Astrocyte (in vitro differentiated cells and primary cell): ENCODE results near the gene FAF1. TPM values are rescaled to one million over a fixed set of nuclear protein-coding genes. Genes with fewer than 3 reads are reported as not detected.

Experiments
- DNase-seq: peaks from one replicate; pipeline ENCODE4 v3.0.0-alpha.2; 2010; ENCODE audit warnings: low read depth
- FAIRE-seq: peaks from 2 replicates; lab custom pipeline; 2011; peaks lifted over from hg19 to GRCh38; lab: Jason Lieb, UNC
- H2AFZ ChIP-seq: 2 replicates; pipeline ENCODE4 v1.6.0; 2012; ENCODE audit warnings: low read depth, low read length, inconsistent platforms
- H3K27ac ChIP-seq: 2 replicates; pipeline ENCODE4 v1.5.1; 2011; ENCODE audit warnings: low read depth, low read length, inconsistent platforms
- H3K27me3 ChIP-seq: 2 replicates; pipeline ENCODE4 v1.6.0; 2011; ENCODE audit warnings: low read length, inconsistent platforms; ENCODE audit not compliant: insufficient read depth
- H3K36me3 ChIP-seq: 2 replicates; pipeline ENCODE4 v1.5.1; 2011; ENCODE audit warnings: low read length, inconsistent platforms; ENCODE audit not compliant: insufficient read depth
- H3K4me1 ChIP-seq: 2 replicates; pipeline ENCODE4 v1.5.1; 2011; ENCODE audit warnings: low read length, inconsistent platforms; ENCODE audit not compliant: insufficient read depth
- H3K4me2 ChIP-seq: 2 replicates; pipeline ENCODE4 v1.6.0; 2012; ENCODE audit warnings: low read length, inconsistent platforms
- H3K4me3 ChIP-seq: 2 replicates; pipeline ENCODE4 v1.5.1; 2011; ENCODE audit warnings: low read depth, mild to moderate bottlenecking, low read length, inconsistent platforms; ENCODE audit not compliant: insufficient read depth
- H3K79me2 ChIP-seq: 2 replicates; pipeline ENCODE4 v1.6.0; 2012; ENCODE audit warnings: mild to moderate bottlenecking, low read length, inconsistent platforms; ENCODE audit not compliant: insufficient read depth
- H3K9ac ChIP-seq: 2 replicates; pipeline ENCODE4 v1.6.0; 2012; ENCODE audit warnings: mild to moderate bottlenecking, low read length, inconsistent platforms
- H3K9me3 ChIP-seq: 2 replicates; pipeline ENCODE4 v1.5.1; 2012; ENCODE audit warnings: low read depth, mild to moderate bottlenecking, low read length, inconsistent platforms; ENCODE audit not compliant: insufficient read depth
- H4K20me1 ChIP-seq: 2 replicates; pipeline ENCODE4 v1.6.0; 2012; ENCODE audit warnings: low read length, inconsistent platforms; ENCODE audit not compliant: insufficient read depth
- H3K27ac Mint-ChIP-seq: one replicate; pipeline ENCODE4 v1.8.0; 2021; ENCODE audit warnings: mild to moderate bottlenecking, mixed read lengths; ENCODE audit not compliant: unreplicated experiment
- H3K27me3 Mint-ChIP-seq: one replicate; pipeline ENCODE4 v1.8.0; 2021; ENCODE audit warnings: low read depth, mixed read lengths; ENCODE audit not compliant: unreplicated experiment
- H3K36me3 Mint-ChIP-seq: one replicate; pipeline ENCODE4 v1.8.0; 2021; ENCODE audit warnings: low read depth, mixed read lengths; ENCODE audit not compliant: unreplicated experiment
- H3K4me1 Mint-ChIP-seq: one replicate; pipeline ENCODE4 v1.8.0; 2021; ENCODE audit warnings: low read depth, mixed read lengths; ENCODE audit not compliant: unreplicated experiment
- H3K4me3 Mint-ChIP-seq: one replicate; pipeline ENCODE4 v1.8.0; 2021; ENCODE audit warnings: mild to moderate bottlenecking, moderate library complexity, mixed read lengths; ENCODE audit not compliant: unreplicated experiment
- H3K9me3 Mint-ChIP-seq: one replicate; pipeline ENCODE4 v1.8.0; 2021; ENCODE audit warnings: mild to moderate bottlenecking, mixed read lengths; ENCODE audit not compliant: unreplicated experiment
- CTCF ChIP-seq: IDR thresholded peaks from 2 replicates; pipeline ENCODE4 v1.5.1; 2011; ENCODE audit warnings: low read depth, mild to moderate bottlenecking, inconsistent platforms, low read length, moderate library complexity; ENCODE audit not compliant: insufficient read depth
- EZH2 ChIP-seq: IDR thresholded peaks from 2 replicates; pipeline ENCODE4 v1.6.1; 2012; ENCODE audit warnings: mild to moderate bottlenecking, low read length, inconsistent platforms; ENCODE audit not compliant: insufficient read depth
- total RNA-seq: library from RNA; stranded (reverse); gene quantifications from 2 replicates; pipeline ENCODE4 v1.2.1, GENCODE V29; 2021

Gene FAF1
- total RNA-seq, 1 donor from 2014 or later: 35.4 TPM

- Histone ChIP-seq H3K36me3 (no peaks in the 10 kb centered on the region), H3K27me3 (no peaks in the 10 kb centered on the region), H2AFZ (no peak overlapping the region), H3K9ac (no peak overlapping the region), H3K4me1 (peaks cover 6% of the 10 kb centered on the region), H3K27ac (no peak overlapping the region), H3K4me2 (no peak overlapping the region), H3K4me3 (no peak overlapping the region), H3K9me3 (no peaks in the 10 kb centered on the region), H4K20me1 (no peaks in the 10 kb centered on the region), H3K79me2 (no peaks in the 10 kb centered on the region)
- TF ChIP-seq EZH2 (no peak), CTCF (no peak)
- Mint-ChIP-seq H3K4me3 (no peak overlapping the region), H3K4me1 (no peaks in the 10 kb centered on the region), H3K27ac (no peak overlapping the region), H3K27me3 (peaks cover 64% of the 10 kb centered on the region), H3K36me3 (no peaks in the 10 kb centered on the region), H3K9me3 (no peaks in the 10 kb centered on the region)
- DNase-seq (no peak), FAIRE-seq (no peak)
These were observed 19.9 kb upstream of the FAF1 start for GRCh38 chr1:50979937-50980336.

DNA sequence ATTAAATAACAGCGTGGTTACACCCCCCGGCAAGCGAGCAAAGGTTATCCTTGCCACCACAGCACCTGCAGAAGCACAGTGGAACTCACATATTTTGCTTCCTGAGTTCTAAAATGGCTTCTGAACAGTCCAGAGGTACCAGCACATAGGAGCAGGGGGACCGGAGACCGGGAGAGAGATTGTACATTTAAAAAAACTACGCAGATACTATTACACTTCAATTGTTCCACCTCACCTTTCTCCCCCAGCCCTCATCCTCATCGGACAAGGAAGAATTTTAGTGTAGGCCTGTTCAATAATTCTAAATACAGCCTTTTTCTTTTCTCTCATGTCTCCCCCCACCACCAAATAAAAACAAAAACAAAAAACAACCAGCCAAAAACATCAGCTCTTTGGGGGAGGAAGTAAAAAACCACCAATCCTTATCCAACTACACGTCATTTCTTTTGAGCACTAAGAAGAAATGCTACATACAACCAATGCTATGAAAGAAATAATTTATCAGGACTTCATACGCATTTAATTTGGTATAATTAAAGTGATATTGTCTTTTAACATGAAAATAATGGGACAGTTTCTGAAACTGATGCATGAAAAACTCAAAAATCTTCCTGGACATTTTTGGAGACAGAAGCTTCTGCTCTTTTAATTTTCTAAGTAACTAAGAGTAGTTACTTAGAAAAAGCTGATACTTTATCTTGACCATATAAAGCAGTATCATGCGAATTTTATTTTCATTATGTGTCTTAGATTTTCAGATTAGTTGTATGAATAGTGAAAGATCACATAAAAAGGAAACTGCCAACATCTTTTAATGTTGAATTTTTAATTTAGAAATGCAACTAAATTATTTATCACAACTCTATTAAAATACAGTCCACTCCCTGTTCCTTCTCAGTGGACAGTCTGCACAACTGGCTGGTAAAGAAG lies 19.1 kb upstream of the FAF1 start:
- FAIRE-seq: no peak
- H3K27me3 Mint-ChIP-seq: peaks cover 66% of the 10 kb centered on the region
- no peak overlapping the region for H3K27ac Mint-ChIP-seq
- no peaks in the 10 kb centered on the region for H4K20me1 ChIP-seq
- H3K9ac ChIP-seq: peak overlapping the region; percentile 87
- peak overlapping the region; percentile 71 for H3K4me3 ChIP-seq
- TF ChIP-seq EZH2 (no peak), CTCF (no peak)
- no peak overlapping the region for H3K27ac ChIP-seq
- no peaks in the 10 kb centered on the region for H3K36me3 ChIP-seq
- H2AFZ ChIP-seq: peak overlapping the region; percentile 96
- H3K4me1 ChIP-seq: peaks cover 6% of the 10 kb centered on the region
- no peaks in the 10 kb centered on the region for H3K27me3 ChIP-seq
- H3K4me3 Mint-ChIP-seq: peak overlapping the region; percentile 73
- H3K79me2 ChIP-seq: no peaks in the 10 kb centered on the region
- no peaks in the 10 kb centered on the region for H3K9me3 ChIP-seq
- DNase-seq: no peak
- no peaks in the 10 kb centered on the region for H3K36me3 Mint-ChIP-seq
- no peaks in the 10 kb centered on the region for H3K4me1 Mint-ChIP-seq
- H3K4me2 ChIP-seq: peak overlapping the region; percentile 93
- no peaks in the 10 kb centered on the region for H3K9me3 Mint-ChIP-seq
